NCI-H460 (cell line): ENCODE results near the gene BSPH1. TPM values are rescaled to one million over a fixed set of nuclear protein-coding genes. Genes with fewer than 3 reads are reported as not detected.
"Not testable (repeated sequence)": the region's sequence is repeated elsewhere in the genome, so short reads cannot be mapped to it uniquely, and the experiment has no call there.

ENCODE experiments used
- DNase-seq: peaks from one replicate; pipeline ENCODE4 v3.0.0-alpha.2; 2016; ENCODE audit warnings: low read depth; ENCODE audit errors: extremely low read depth
- total RNA-seq: library from RNA; depleted of rRNA; stranded (reverse); fragments of >200 nt; shearing (Covaris generic); gene quantifications from 2 replicates; pipeline ENCODE4 v1.2.3, GENCODE V29; 2014; rRNA removed

BSPH1 gene
- total RNA-seq, 1 experiment from 2014 or later, result not detected

DNA sequence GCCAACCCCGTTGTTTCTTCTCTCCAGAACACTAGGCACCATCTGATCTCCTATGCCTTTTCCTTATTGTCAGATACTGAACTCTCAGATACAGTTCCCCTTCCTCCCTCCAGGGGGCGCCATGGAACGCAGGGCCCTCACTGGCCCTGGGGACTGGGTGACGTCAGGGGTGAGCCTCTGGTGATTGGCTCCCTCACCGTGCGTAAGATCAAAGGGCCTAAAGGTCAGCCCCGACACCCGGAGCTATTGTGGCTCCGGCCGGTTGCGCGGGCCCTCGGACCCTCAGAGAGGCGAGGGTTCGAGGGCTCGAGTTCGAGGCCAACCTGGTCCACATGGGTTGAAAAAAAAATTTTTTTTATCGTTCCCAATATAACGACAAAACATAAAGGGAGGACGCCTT is 63.4 kb downstream of the BSPH1 start:
- not testable (repeated sequence) for DNase-seq

DNA sequence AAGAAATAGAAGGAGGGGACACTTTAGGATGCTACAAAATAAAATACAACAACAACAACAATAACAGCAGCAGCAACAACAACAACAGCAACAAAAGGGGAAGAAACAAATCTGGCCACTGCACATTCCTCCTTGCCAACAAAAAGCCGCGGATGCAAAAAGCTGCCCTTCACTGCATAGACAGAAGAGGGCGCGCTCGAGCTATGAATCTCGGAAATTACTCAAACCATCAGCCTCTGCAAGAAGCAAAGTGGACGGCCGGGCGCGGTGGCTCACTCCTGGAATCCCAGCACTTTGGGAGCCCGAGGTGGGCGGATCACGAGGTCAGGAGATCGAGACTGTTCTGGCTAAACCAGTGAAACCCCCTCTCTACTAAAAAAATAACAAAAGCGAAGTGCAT is 71.9 kb downstream of the BSPH1 start:
- DNase-seq, result not testable (repeated sequence)

Other genes starting within 250 kb of the BSPH1 start
- 114 and 132 TPM in 2 replicates for gene NOP53, start 246.6 kb downstream of the BSPH1 start, total RNA-seq
- 58.4 and 58.8 TPM in 2 replicates for gene SELENOW, start 213.5 kb downstream of the BSPH1 start, total RNA-seq
- gene TPRX1, start 187.6 kb downstream of the BSPH1 start, total RNA-seq, result not detected in 2 replicates
- not detected in 2 replicates for gene CRX, start 170.2 kb downstream of the BSPH1 start, total RNA-seq
- not detected in 2 replicates for gene TPRX2, start 132.9 kb downstream of the BSPH1 start, total RNA-seq
- not detected in 2 replicates for gene SULT2A1, start 105.9 kb downstream of the BSPH1 start, total RNA-seq
- not detected in 2 replicates for gene ELSPBP1, start 2.5 kb upstream of the BSPH1 start, total RNA-seq
- gene CABP5, start 51.9 kb upstream of the BSPH1 start, total RNA-seq, result not detected in 2 replicates
- gene PLA2G4C, start 118.6 kb upstream of the BSPH1 start, total RNA-seq, result 0.42 and 0.61 TPM in 2 replicates
- 22.5 and 25.9 TPM in 2 replicates for gene LIG1, start 178.2 kb upstream of the BSPH1 start, total RNA-seq
- gene ZSWIM9, start 178.5 kb upstream of the BSPH1 start, total RNA-seq, result 1.3 and 1.5 TPM in 2 replicates